Heart right ventricle (tissue), 16 donors: ENCODE measurements around the gene AGPS. TPM values are rescaled to one million over a fixed set of nuclear protein-coding genes. Genes with fewer than 3 reads are reported as not detected.
"Not testable (repeated sequence)": the region's sequence is repeated elsewhere in the genome, so short reads cannot be mapped to it uniquely, and the experiment has no call there.

Source experiments
- ATAC-seq, 8 donors: fragments of 200-7000 bp; cut with Tn5 transposase; one replicate each; pipeline ENCODE4 v1.9.1; 2020; ENCODE audit warnings: mild to moderate bottlenecking in 8 of 8, moderate library complexity in 8 of 8, moderate number of reproducible peaks in 1 of 8
- DNase-seq, 2 donors: peaks; one replicate each; pipeline ENCODE4 v3.0.0-alpha.2; 2020
- H3K27ac ChIP-seq, 10 donors: fragments of 200-600 bp; sonication (generic) in 2 of 10; one replicate each; pipeline versions ENCODE4 v1.5.0 to v1.8.0; 2020 to 2022; ENCODE audit warnings: mild to moderate bottlenecking in 3 of 10
- H3K27me3 ChIP-seq, 7 donors: fragments of 200-600 bp; one replicate each; pipeline ENCODE4 v1.8.0; 2021 to 2022; ENCODE audit warnings: mild to moderate bottlenecking in 2 of 7
- H3K36me3 ChIP-seq, 9 donors: fragments of 200-600 bp; sonication (generic) in 1 of 9; one replicate each; pipeline versions ENCODE4 v1.5.0 to v1.8.0; 2020 to 2022; ENCODE audit warnings: mild to moderate bottlenecking in 2 of 9
- H3K4me1 ChIP-seq, 9 donors: fragments of 200-600 bp; sonication (generic) in 1 of 9; one replicate each; pipeline versions ENCODE4 v1.5.0 to v1.8.0; 2020 to 2022; ENCODE audit warnings: mild to moderate bottlenecking in 4 of 9
- H3K4me3 ChIP-seq, 10 donors: fragments of 200-600 bp; sonication (generic) in 2 of 10; one replicate each; pipeline versions ENCODE4 v1.5.0 to v1.8.0; 2020 to 2022; ENCODE audit warnings: mild to moderate bottlenecking in 7 of 10, moderate library complexity in 2 of 10
- H3K9me3 ChIP-seq, 11 donors: fragments of 200-600 bp in 10 of 11; sonication (generic) in 2 of 11; one replicate each; pipeline versions ENCODE4 v1.5.0 to v1.8.0; 2013 to 2022; ENCODE audit warnings: mild to moderate bottlenecking in 2 of 11, control low read depth in 1 of 11, moderate library complexity in 1 of 11
- CTCF ChIP-seq, 9 donors: fragments of 200-600 bp; sonication (generic) in 2 of 9; IDR thresholded peaks; one replicate each; pipeline versions ENCODE4 v1.5.0 to v1.8.0; 2021 to 2022; ENCODE audit warnings: antibody characterized with exemption in 9 of 9, mild to moderate bottlenecking in 5 of 9, moderate library complexity in 1 of 9
- WGBS, 2 donors: extraction: QIAGEN DNeasy Blood & Tissue Kit; methylation state at CpG; one replicate each; pipeline ENCODE4 v1.1.7; 2013; ENCODE audit warnings: inconsistent platforms in 1 of 2; 5-methylcytosine and 5-hydroxymethylcytosine counted together
- intact Hi-C, 10 donors: fragments of 100-400 bp; cut with DNase I; formaldehyde crosslinking; loops; one replicate each; pipeline versions ENCODE4 v1.11.1 to v1.14.2; 2022
- polyA plus RNA-seq, 2 donors: library from polyadenylated mRNA; stranded (reverse); fragments of 200-250 nt; gene quantifications; one replicate each; pipeline ENCODE4 v1.2.3, GENCODE V29; 2013
- total RNA-seq, 10 donors: library from RNA; stranded (reverse); fragmentation: NEBNext Ultra II Directional in 3 of 10; extraction: Animal tissue kit (Norgen Biotek cat#: 25700) in 3 of 10; gene quantifications; one replicate each; pipeline versions ENCODE4 v1.2.1 to v1.2.4, GENCODE V29; 2021 to 2023
- donor health status: Arrhythmogenic right ventricular cardiomyopathy.
- donor health status: ischemic (EF 13 %, LVEDD 7.1; RV severe dilation, severe dysfunction).
- donor health status: healthy with polysubstance abuse.
- donor health status: DM: no; HTN: yes; CAD: no.
- donor health status: DM: no; HTN: no; CAD: no.
- donor health status: ischemic (EF 25% LVEDD 6.9; RV normal size, moderate dysfunction).
- donor health status: ischemic (EF 25% LVEDD 5.7; RV mildly dilated, moderate dysfunction).
- donor health status: healthy.
- donor health status: DM: yes; HTN: yes; CAD: no.
- donor health status: Ischemic cardiomyopathy.
- donor health status: ischemic (EF 35%, LVEDD 5.7; RV mildly dilated, moderate dysfunction).
- donor health status: nonischemic (EF 11% LVEDD 7.7; RV severe dilation, severe dysfunction).
- donor health status: DM: yes; HTN: yes; CAD: no.
- donor health status: PGD.
- donor health status: ischemic (EF 29% LVEDD 5.4; RV normal size, mild dysfunction).
- donor health status: nonischemic (EF 23%, LVEDD 6.1; RV moderate dilation, normal function).

Gene AGPS
- total and polyA plus RNA-seq, 12 donors = 4.6 to 32.0 (median 28.4) TPM

DNA sequence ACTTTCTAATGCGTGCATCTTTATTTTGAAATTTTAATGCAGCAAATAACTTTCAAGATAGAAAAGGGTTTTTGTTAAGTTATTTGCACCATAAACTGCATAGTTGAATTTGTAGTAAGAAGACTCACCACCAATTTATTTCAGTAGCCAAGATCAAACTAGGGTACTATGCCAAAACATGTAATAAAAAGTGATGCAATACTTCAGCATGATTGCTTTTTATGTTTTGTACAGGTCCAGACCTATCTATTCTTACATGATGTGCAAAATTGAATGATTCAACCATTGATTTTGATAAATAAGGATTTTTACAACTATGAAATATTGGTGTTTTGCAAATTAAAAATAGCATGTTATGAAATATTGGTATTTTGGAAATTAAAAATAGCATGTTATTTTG lies 26.7 kb downstream of the AGPS start:
- TF ChIP-seq CTCF (IDR thresholded peaks at IDR 0.05) = no peak
- ATAC-seq = no peak
- intact Hi-C loops = loop anchor here in 6 of 10 donors (5.0 to 10.0 kb wide), 2 partner anchors 82 to 254 kb away; no protein-coding TSS in a partner anchor

DNA sequence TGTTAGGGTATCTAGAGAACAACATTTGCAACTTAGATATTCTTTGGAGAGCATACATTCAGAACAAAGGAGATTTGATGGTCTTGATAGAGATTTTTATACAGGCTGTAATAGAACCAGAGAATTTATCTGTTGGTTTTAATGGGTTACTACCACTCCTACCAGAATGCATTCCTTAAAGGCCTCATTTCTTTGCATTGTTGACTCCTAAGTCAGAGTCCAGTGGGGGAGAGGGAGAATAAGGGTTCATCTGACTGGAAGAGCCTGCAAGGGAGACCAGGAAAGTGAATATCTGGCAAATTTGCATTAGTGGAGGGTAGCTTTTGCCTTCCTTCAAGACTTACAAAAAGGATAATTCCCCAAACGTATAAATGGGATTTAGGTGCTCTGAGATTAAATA lies 29.7 kb downstream of the AGPS start:
- 93 to 95% methylated on average over 1 of the region's 1 CpG for WGBS, 2 donors
- Histone ChIP-seq H3K27me3 (no peaks in the 10 kb centered on the region), H3K4me1 (peaks cover 0 to 20% (median 13%) of the 10 kb centered on the region in 9 donors), H3K9me3 (peaks cover 0 to 17% (median 7%) of the 10 kb centered on the region in 11 donors), H3K4me3 (no peak overlapping the region), H3K27ac (no peak overlapping the region), H3K36me3 (peaks cover 0 to 21% (median 0%) of the 10 kb centered on the region in 9 donors)
- intact Hi-C loops = no loop called here
- TF ChIP-seq CTCF (IDR thresholded peaks at IDR 0.05) = no peak
- DNase-seq (no peak), ATAC-seq (no peak)

More for the DNA sequence above, 26.7 kb downstream of the AGPS start:
- Histone ChIP-seq H3K9me3 (no peaks in the 10 kb centered on the region), H3K4me1 (peaks cover 0 to 36% (median 18%) of the 10 kb centered on the region in 9 donors), H3K27me3 (no peaks in the 10 kb centered on the region), H3K4me3 (no peak overlapping the region), H3K27ac (no peak overlapping the region), H3K36me3 (peaks cover 0 to 21% (median 0%) of the 10 kb centered on the region in 9 donors)
- WGBS, 2 donors = 96 to 98% methylated on average over 1 of the region's 1 CpG
- DNase-seq = no peak

GRCh38 chr2:177424120-177424519 lies 31.5 kb downstream of the AGPS start:
- H3K27me3 ChIP-seq, H3K27ac ChIP-seq, H3K4me1 ChIP-seq, H3K4me3 ChIP-seq, ATAC-seq, intact Hi-C loops, DNase-seq: not testable (repeated sequence)
- 100% methylated on average over 1 of the region's 1 CpG for WGBS, 2 donors
- Histone ChIP-seq H3K36me3 (peaks cover 0 to 21% (median 0%) of the 10 kb centered on the region in 9 donors), H3K9me3 (peaks cover 0 to 35% (median 14%) of the 10 kb centered on the region in 11 donors)

GRCh38 chr2:177424620-177425019 lies 32.0 kb downstream of the AGPS start:
- DNase-seq, H3K27me3 ChIP-seq, H3K4me3 ChIP-seq, H3K27ac ChIP-seq, ATAC-seq, H3K4me1 ChIP-seq, intact Hi-C loops: not testable (repeated sequence)
- Histone ChIP-seq H3K9me3 (peaks cover 0 to 40% (median 14%) of the 10 kb centered on the region in 11 donors), H3K36me3 (peaks cover 0 to 22% (median 0%) of the 10 kb centered on the region in 9 donors)
- WGBS, 2 donors = 94 to 96% methylated on average over 5 of the region's 5 CpGs

- peaks cover 0 to 12% (median 0%) of the 10 kb centered on the region in 9 donors for H3K36me3 ChIP-seq
- intact Hi-C loops = no loop called here
- peaks cover 0 to 64% (median 30%) of the 10 kb centered on the region in 11 donors for H3K9me3 ChIP-seq
These were observed 34.7 kb downstream of the AGPS start for GRCh38 chr2:177427316-177427715.

GRCh38 chr2:177427936-177428335 lies 35.4 kb downstream of the AGPS start:
- H3K27ac ChIP-seq, H3K4me3 ChIP-seq, H3K27me3 ChIP-seq, H3K4me1 ChIP-seq, DNase-seq, ATAC-seq, intact Hi-C loops: not testable (repeated sequence)
- Histone ChIP-seq H3K9me3 (peaks cover 0 to 70% (median 36%) of the 10 kb centered on the region in 11 donors), H3K36me3 (peaks cover 0 to 18% (median 0%) of the 10 kb centered on the region in 9 donors)
- WGBS, 2 donors = 97 to 98% methylated on average over 2 of the region's 2 CpGs

More at GRCh38 chr2:177427316-177427715, 34.7 kb downstream of the AGPS start:
- TF ChIP-seq CTCF (IDR thresholded peaks at IDR 0.05) = no peak
- Histone ChIP-seq H3K27ac (no peak overlapping the region), H3K27me3 (no peaks in the 10 kb centered on the region), H3K4me3 (no peak overlapping the region), H3K4me1 (no peaks in the 10 kb centered on the region)
- DNase-seq = no peak
- ATAC-seq = no peak
